ENCODE measurements around the gene DUOX1. TPM values are rescaled to one million over a fixed set of nuclear protein-coding genes. Genes with fewer than 3 reads are reported as not detected.

Gene DUOX1
- polyA plus RNA-seq, 3 donors = 0.22 TPM; not detected in 2

DNA sequence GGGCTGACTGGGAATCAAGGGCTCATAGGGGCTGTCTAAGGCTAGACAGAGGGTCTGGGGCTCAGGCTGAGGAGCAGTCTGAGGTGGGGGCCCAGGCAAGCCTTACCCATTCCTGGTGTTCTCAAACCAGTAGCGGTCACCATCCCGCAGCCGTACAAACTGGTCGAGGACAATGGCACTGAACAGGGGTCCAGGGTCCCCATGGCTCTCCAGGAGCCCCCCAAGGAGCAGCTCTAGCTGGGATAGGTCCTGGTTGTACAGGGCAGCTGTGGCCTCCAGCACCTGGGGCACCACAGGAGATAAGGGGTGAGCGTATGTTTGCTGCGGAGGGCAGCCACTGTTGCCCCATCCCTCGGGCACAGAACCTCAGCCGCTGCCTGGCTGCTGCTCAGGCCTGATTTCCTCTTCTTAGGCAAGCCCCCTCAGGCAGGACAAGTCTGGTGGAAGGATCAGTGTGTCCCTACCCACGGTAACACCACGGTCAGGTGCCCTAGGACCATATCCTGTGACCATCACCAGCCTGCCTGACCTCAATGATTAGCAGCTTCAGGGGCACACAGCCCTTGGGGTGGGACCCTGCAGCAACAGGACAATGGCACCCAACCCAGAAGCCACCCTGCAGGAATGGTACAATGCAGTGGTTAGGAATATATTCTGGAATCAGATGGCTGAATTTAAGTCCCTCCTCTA lies 21.7 kb upstream of the DUOX1 start:
- Histone ChIP-seq H3K4me3 (replicated peaks in 1 of 3; ENCODE audit: low read depth in 2 of 3, low read length in 3 of 3) (no peak overlapping the region), H2AFZ (ENCODE audit: insufficient read depth, low read depth, low read length, poor library complexity, severe bottlenecking) (no peak overlapping the region), H3K27ac (ENCODE audit: low read depth in 1 of 2, low read length in 2 of 2) (no peak overlapping the region), H3K9me3 (replicated peaks in 1 of 2; ENCODE audit: control insufficient read depth in 1 of 2, insufficient read depth in 1 of 2, low read length in 2 of 2) (peaks cover 0 to 16% of the 10 kb centered on the region in 2 donors), H3K27me3 (ENCODE audit: control insufficient read depth in 2 of 2, insufficient read depth in 2 of 2, low read length in 2 of 2) (peaks cover 26 to 34% of the 10 kb centered on the region in 2 donors), H3K4me2 (replicated peaks; ENCODE audit: extremely low read depth, low read length, poor library complexity, severe bottlenecking) (no peak overlapping the region), H3K79me2 (ENCODE audit: insufficient read depth, low read length) (no peaks in the 10 kb centered on the region), H3K9ac (ENCODE audit: insufficient read depth, low read length, poor library complexity, severe bottlenecking) (no peak overlapping the region), H3K4me1 (ENCODE audit: control insufficient read depth in 1 of 2, insufficient read depth in 2 of 2, low read length in 2 of 2) (peaks cover 11 to 12% of the 10 kb centered on the region in 2 donors), H3K36me3 (replicated peaks in 1 of 2; ENCODE audit: control insufficient read depth in 1 of 2, insufficient read depth in 2 of 2, low read length in 2 of 2) (no peaks in the 10 kb centered on the region), H4K20me1 (ENCODE audit: insufficient read depth, low read length) (no peaks in the 10 kb centered on the region)
- peaks cover 0 to 11% (median 8%) of the 10 kb centered on the region in 7 donors for H3K9me3 Mint-ChIP-seq
- H3K4me3 Mint-ChIP-seq = no peak overlapping the region
- no peak overlapping the region for H3K27ac Mint-ChIP-seq
- intact Hi-C loops (cut with micrococcal nuclease) = no loop called here
- TF ChIP-seq, protein P1, sequence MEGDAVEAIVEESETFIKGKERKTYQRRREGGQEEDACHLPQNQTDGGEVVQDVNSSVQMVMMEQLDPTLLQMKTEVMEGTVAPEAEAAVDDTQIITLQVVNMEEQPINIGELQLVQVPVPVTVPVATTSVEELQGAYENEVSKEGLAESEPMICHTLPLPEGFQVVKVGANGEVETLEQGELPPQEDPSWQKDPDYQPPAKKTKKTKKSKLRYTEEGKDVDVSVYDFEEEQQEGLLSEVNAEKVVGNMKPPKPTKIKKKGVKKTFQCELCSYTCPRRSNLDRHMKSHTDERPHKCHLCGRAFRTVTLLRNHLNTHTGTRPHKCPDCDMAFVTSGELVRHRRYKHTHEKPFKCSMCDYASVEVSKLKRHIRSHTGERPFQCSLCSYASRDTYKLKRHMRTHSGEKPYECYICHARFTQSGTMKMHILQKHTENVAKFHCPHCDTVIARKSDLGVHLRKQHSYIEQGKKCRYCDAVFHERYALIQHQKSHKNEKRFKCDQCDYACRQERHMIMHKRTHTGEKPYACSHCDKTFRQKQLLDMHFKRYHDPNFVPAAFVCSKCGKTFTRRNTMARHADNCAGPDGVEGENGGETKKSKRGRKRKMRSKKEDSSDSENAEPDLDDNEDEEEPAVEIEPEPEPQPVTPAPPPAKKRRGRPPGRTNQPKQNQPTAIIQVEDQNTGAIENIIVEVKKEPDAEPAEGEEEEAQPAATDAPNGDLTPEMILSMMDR (IDR thresholded peaks at IDR 0.05) = no peak
- DNase-seq = no peak
- peaks cover 0 to 2% of the 10 kb centered on the region in 2 donors for H3K36me3 Mint-ChIP-seq
- H3K27me3 Mint-ChIP-seq (ENCODE audit: low read depth in 3 of 3) = peaks cover 43 to 47% (median 47%) of the 10 kb centered on the region in 3 donors
- WGBS (ENCODE audit: insufficient coverage) = 88% methylated on average over 10 of the region's 10 CpGs
- peaks cover 14% of the 10 kb centered on the region for H3K4me1 Mint-ChIP-seq

DNA sequence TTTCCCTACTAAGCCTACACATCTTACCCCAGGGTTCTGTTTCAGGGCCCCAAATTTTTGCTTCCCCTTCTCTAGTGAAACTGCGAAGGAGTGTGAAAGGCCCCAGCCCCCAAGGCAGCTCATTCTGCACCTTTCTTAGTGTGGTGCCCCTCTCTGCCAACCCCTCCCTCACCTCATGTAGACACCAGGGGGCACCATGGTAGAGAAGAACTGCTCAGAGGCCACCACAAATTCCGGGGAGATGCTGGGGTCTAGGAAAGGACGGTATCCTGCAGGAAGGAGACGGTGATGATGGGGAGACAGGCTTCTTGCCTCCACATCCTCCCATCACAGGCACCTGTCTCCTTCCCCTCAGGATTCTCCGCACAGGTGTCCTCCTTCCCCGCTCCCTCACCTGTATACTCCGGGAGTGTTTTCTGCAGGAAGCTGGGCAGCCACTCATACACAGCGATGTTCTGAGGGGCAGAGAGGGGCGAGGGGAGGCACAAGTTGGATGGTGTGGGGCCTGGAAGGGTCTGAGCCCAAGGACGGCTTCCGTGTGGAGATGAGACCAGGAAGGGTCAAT lies 19.5 kb upstream of the DUOX1 start:
- DNase-seq = no peak
- intact Hi-C loops (cut with micrococcal nuclease) = no loop called here
- WGBS (ENCODE audit: insufficient coverage) = 23% methylated on average over 4 of the region's 11 CpGs
- no peaks in the 10 kb centered on the region for H4K20me1 ChIP-seq (ENCODE audit: insufficient read depth, low read length)
- H3K4me2 ChIP-seq (replicated peaks; ENCODE audit: extremely low read depth, low read length, poor library complexity, severe bottlenecking) = no peak overlapping the region
- Mint-ChIP-seq H3K9me3 (peaks cover 0 to 14% (median 8%) of the 10 kb centered on the region in 7 donors), H3K36me3 (peaks cover 0 to 5% of the 10 kb centered on the region in 2 donors), H3K4me1 (peaks cover 27% of the 10 kb centered on the region), H3K27ac (no peak overlapping the region), H3K27me3 (ENCODE audit: low read depth in 3 of 3) (peaks cover 62 to 70% (median 67%) of the 10 kb centered on the region in 3 donors), H3K4me3 (peak overlapping the region in 1 of 2 donors; percentile 66)
- H3K36me3 ChIP-seq (replicated peaks in 1 of 2; ENCODE audit: control insufficient read depth in 1 of 2, insufficient read depth in 2 of 2, low read length in 2 of 2) = no peaks in the 10 kb centered on the region
- peaks cover 14 to 20% of the 10 kb centered on the region in 2 donors for H3K4me1 ChIP-seq (ENCODE audit: control insufficient read depth in 1 of 2, insufficient read depth in 2 of 2, low read length in 2 of 2)
- peaks cover 5 to 38% of the 10 kb centered on the region in 2 donors for H3K9me3 ChIP-seq (replicated peaks in 1 of 2; ENCODE audit: control insufficient read depth in 1 of 2, insufficient read depth in 1 of 2, low read length in 2 of 2)
- H3K9ac ChIP-seq (ENCODE audit: insufficient read depth, low read length, poor library complexity, severe bottlenecking) = no peak overlapping the region
- no peak overlapping the region for H3K27ac ChIP-seq (ENCODE audit: low read depth in 1 of 2, low read length in 2 of 2)
- H2AFZ ChIP-seq (ENCODE audit: insufficient read depth, low read depth, low read length, poor library complexity, severe bottlenecking) = no peak overlapping the region
- peaks cover 49 to 57% of the 10 kb centered on the region in 2 donors for H3K27me3 ChIP-seq (ENCODE audit: control insufficient read depth in 2 of 2, insufficient read depth in 2 of 2, low read length in 2 of 2)
- H3K79me2 ChIP-seq (ENCODE audit: insufficient read depth, low read length) = no peaks in the 10 kb centered on the region
- TF ChIP-seq, protein P1 (IDR thresholded peaks at IDR 0.05) = no peak
- H3K4me3 ChIP-seq (replicated peaks in 1 of 3; ENCODE audit: low read depth in 2 of 3, low read length in 3 of 3) = no peak overlapping the region

Measured in CD14-positive monocyte (primary cell).